ENCODE measurements around the gene NEK6.
"Not testable (repeated sequence)": the region's sequence is repeated elsewhere in the genome, so short reads cannot be mapped to it uniquely, and the experiment has no call there.

Gene NEK6

DNA sequence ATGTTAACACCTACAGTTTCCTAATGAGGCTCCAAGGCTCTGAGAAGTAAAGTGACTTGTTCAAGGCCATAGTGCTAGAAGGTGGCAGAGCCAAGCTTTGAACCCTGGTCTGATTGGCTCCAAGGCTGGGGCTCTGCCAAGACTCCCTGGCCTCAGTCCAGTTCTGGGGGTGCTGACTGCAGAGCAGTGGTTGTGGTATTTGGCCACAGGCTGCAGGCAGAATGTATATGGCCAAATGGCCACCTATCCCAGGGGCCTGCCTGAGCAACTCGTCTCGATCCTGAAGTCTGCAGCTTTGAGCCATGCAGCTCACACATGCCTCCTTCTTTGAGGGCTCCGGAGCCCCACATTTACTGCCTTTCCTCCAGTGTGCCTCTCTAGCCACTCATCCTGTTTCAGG is 9.7 kb upstream of the NEK6 start:
- TF ChIP-seq GATA1 (IDR thresholded peaks at IDR 0.05; ENCODE audit: low read depth, low read length) (no peak), POLR2A (IDR thresholded peaks at IDR 0.05; ENCODE audit: low read length) (no peak)

DNA sequence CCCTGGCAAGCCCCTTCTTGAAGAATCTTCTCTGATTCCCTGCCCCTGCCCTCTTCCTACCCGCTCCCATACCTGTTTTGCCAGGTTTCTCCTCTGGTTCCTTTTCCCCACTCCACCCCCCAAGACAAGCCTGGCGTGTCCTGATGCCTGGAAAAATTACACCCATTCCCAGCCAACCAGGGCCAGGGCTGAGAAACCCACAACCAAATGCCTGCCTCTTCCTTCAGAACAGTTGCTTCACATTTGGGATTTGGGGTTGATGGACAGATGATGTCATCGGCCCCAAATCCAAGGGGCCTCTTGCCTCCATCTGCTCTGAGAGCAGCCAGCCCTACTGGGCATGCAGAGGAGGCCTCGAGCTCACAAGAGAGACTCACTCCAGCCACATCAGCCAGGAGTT is 8.8 kb upstream of the NEK6 start:
- no peak for DNase-seq
- TF ChIP-seq POLR2A (IDR thresholded peaks at IDR 0.05; ENCODE audit: low read length), result no peak
- no peak for TF ChIP-seq GATA1 (IDR thresholded peaks at IDR 0.05; ENCODE audit: low read depth, low read length)

More for the DNA sequence above, 9.7 kb upstream of the NEK6 start:
- DNase-seq, result peak; percentile 9 to 11

DNA sequence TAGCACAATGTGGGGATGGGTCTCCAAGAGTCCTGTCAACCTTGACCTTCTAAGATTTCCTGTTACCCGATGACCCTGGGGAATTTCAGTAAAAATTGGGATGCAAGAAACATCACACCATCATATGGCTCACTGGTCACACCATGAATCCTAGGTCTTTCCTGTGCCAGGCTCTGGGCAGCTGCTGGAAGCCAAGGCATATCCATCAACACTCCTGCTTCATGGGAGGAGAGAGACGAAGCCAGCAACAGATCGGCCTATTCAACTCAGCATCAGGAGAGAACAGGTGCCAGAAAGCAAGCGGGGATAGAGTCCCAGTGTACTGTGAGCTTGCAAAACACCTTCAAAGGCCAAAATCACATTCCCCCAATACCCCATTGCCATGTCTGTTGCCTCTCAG is 6.5 kb upstream of the NEK6 start:
- no peak for DNase-seq
- no peak for TF ChIP-seq GATA1 (IDR thresholded peaks at IDR 0.05; ENCODE audit: low read depth, low read length)
- no peak for TF ChIP-seq POLR2A (IDR thresholded peaks at IDR 0.05; ENCODE audit: low read length)

DNA sequence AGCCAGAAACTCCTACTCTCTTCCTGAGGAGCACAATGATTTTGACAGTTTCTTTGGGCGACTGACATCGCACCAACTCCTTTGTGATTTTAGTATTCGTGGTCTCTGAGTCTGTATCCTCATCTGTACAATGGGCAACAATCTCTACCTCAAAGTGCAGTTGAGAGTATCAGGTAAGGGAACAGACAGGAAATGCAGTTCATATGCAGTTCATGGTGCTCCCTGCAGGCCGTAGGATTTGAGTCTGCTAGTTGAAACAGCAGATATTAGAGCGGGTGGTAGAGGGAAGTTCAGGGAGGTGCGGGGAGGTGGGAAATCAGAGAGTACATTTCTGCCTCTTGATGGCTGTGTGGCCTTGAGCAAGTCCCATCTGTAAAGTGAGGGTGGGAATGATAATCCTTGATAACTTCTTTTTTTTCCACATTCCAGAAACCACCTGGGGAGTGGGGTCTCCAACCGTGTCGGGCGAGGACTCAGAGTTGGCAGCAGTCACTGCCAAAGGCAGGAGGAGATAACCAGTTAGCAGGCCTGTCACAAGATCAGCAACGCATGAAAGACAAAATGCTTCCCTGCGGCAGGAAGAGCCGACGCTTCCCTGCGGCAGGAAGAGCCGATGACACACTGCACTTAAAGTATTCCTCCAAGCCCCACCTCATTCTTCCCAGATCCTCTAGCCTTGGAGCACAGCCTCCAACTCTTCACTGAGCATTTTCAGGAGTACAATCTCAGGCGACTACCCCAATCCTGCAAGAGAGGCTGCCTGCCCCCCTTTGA is 6.0 kb upstream of the NEK6 start:
- no peak for DNase-seq
- TF ChIP-seq POLR2A (IDR thresholded peaks at IDR 0.05; ENCODE audit: low read length), result no peak
- no peak for TF ChIP-seq GATA1 (IDR thresholded peaks at IDR 0.05; ENCODE audit: low read depth, low read length)

- not testable (repeated sequence) for DNase-seq
Observed at GRCh38 chr9:124252878-124253277, 4.9 kb upstream of the NEK6 start.

DNA sequence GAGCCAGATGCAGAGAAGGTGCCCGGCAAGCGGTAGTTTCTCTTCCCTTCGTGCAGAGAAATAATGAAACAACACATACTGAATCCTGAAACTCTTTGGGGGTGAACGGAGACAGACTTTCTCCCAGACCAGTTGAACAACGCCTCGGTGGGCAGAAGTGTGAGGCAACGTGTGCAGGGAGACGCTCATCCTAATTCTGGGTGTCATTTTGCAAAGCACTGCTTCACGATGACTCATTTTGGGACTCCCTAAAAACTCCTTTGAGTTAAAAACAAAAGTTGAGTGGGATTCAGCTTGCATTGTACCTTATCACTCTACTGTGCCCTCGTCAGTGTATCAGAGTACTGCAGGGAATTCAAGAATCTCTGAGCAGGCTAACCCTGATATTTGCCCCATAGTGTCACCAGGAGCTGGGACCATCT is 3.5 kb upstream of the NEK6 start:
- no peak for DNase-seq
- no peak for TF ChIP-seq POLR2A (IDR thresholded peaks at IDR 0.05; ENCODE audit: low read length)
- no peak for TF ChIP-seq GATA1 (IDR thresholded peaks at IDR 0.05; ENCODE audit: low read depth, low read length)

GRCh38 chr9:124255222-124255621 is 2.5 kb upstream of the NEK6 start:
- no peak for TF ChIP-seq POLR2A (IDR thresholded peaks at IDR 0.05; ENCODE audit: low read length)
- TF ChIP-seq GATA1 (IDR thresholded peaks at IDR 0.05; ENCODE audit: low read depth, low read length), result no peak
- DNase-seq, result no peak

GRCh38 chr9:124256517-124257069 is 1.2 kb upstream of the NEK6 start:
- TF ChIP-seq POLR2A (IDR thresholded peaks at IDR 0.05; ENCODE audit: low read length) (no peak), GATA1 (IDR thresholded peaks at IDR 0.05; ENCODE audit: low read depth, low read length) (no peak)
- DNase-seq, result no peak

DNA sequence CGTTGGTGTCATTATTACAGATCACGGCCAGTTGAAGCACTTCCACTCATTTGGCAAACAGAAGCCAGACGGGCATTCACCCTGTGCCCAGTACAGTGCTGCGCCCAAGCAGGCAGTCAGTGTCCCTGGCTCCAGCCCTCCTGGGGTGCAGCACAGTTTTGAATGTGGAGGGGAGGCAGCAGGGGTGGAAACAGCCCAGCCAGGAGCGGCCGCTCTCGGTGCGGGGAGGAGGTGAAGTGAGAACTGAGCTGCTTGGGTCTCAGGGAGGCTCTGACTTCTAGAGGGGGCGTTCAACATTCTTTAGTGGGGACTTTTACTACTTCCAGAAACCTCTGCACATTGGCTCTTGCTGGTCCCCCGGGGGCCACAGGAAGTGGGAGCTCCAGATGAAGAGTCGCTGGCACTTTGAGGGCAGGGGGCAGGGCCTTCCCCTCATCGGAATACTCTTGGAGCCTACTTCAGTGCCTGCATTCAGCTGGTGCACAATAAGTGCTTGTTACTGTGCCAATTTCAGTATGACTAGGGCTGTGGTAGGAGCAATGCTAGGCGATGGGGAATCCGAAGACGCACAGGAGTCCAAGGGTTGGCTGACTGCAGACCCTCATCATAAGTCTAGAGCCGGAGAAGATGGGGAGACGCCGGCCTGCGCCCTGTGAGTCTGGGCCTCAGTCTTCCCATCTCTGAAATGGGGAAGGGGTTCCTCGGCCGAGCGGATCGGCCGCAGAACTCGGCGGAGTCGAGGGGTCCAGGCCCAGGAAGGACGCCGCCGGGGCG is 492 bp upstream of the NEK6 start:
- no peak for DNase-seq
- TF ChIP-seq POLR2A (IDR thresholded peaks at IDR 0.05; ENCODE audit: low read length) (no peak), GATA1 (IDR thresholded peaks at IDR 0.05; ENCODE audit: low read depth, low read length) (no peak)

- DNase-seq, result no peak
- TF ChIP-seq POLR2A (IDR thresholded peaks at IDR 0.05; ENCODE audit: low read length), result no peak
- TF ChIP-seq GATA1 (IDR thresholded peaks at IDR 0.05; ENCODE audit: low read depth, low read length), result no peak
Observed at GRCh38 chr9:124258607-124259157, 933 bp downstream of the NEK6 start.

DNA sequence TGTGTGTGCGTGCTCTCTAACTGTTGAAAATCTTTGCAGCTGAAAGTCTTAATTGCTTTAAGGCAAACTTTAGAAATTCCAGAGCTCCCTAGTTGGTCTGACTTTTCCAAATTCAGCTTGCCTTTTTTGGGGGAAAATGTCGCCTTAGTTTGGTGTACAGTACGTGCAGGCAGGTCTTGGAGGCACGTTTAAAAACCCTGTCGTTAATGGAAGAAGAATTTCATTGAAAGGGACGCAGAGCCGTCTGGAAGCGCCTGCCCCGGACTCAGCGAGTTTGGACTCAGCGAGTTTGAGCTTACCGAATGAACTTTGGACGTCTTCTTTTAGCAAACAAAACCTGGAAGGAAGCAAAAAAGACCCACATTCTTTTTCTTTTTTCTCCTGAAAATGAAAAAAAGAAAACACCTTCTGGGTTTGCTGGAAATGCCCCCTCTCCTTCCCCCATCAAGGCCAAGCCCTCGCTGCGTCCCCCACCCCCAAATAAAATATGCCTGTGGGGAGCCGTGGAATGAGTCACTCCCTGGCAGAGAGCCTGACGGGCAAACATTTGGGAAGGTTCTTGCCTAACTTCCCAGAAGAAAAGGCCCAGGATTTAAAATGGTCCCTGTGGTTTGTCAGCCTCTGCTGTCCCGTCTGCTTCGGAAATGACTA is 1.5 kb downstream of the NEK6 start:
- TF ChIP-seq POLR2A (IDR thresholded peaks at IDR 0.05; ENCODE audit: low read length), result no peak
- TF ChIP-seq GATA1 (IDR thresholded peaks at IDR 0.05; ENCODE audit: low read depth, low read length), result no peak
- DNase-seq, result peak in 1 of 2 experiments; percentile 21

GRCh38 chr9:124260769-124261603 is 3.2 kb downstream of the NEK6 start:
- peak in 1 of 2 experiments; percentile 8 for DNase-seq
- TF ChIP-seq GATA1 (IDR thresholded peaks at IDR 0.05; ENCODE audit: low read depth, low read length), result no peak
- TF ChIP-seq POLR2A (IDR thresholded peaks at IDR 0.05; ENCODE audit: low read length), result no peak
